Germinal center (tissue), 1 donor: ENCODE data around the gene GNB4.

Source experiments
- DNase-seq: peaks from one replicate; pipeline ENCODE4 v3.0.0; 2012; ENCODE audit warnings: mixed read lengths, low spot score

Gene GNB4

DNA sequence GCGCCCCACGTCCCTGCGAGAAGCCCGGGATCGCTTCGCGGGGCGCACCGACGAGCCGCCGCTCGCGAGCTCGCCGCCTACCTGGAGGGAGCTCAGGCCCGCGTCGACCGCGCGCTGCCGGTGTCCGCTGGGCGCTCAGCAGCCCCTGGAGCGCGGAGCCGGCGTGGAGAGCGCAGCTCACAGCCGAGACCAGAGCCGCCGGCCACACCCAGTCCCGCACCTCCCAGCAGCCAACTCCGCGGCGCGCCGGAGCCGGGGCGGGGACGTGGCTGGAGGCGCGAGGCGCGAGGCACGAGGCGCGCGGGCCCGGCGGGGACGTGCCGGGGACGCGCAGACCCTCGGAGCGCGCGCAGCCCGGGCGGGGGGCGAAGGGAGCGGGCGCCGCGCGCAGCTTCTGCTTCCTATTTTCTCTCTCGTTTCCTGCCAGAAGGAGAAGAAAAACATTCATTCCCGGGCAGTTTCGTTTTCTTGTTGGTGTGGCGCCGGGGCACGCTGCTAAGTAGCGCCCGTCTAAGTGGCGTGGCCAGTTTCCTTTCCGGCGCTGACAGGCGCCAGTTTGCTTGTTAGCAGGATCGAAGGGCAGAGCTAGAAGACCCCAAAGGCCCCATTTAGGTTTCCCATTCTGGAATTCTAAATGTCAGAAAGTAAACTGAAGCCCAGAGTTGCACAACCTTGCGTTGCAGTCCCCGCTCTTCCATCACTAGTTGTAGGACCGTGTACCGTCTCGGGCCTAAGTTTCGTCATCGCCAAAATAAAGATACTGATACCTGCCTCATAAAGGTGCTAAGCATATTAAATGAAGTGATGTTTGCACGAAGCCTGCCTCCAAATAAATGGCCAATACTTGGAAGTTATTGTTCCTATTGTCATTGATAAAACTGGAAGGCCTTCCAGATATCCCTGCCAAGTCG lies at the start of gene GNB4:
Gene GNB4, minus strand, starts transcription at position 206 of the 911 bp plus-strand sequence. CDS start 25,270 bp downstream, outside the sequence.
- DNase-seq: peak; percentile 86

- no peak for DNase-seq
Observed at GRCh38 chr3:179495483-179495882, 44.2 kb upstream of the GNB4 start.

GRCh38 chr3:179493260-179493659 lies 42.0 kb upstream of the GNB4 start:
- no peak for DNase-seq

DNA sequence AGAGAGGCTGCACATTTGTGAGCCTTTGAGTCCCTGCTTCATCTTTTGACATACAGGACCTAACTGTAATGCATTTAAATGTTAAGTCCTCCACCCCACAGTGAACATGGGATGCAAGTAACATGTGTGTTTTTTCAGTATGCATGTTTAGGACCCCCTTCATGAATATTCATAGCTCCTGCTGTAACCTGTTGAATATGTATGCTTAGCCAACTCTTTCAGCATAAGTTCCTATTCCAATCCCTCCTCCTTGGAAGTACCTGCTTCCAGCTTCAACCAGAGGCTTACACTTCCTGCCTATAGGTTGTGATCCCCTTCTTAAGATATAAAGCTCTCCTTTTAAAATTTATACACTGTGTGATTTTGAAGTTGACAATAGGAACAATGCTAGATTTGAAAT lies 36.9 kb upstream of the GNB4 start:
- no peak for DNase-seq

GRCh38 chr3:179486806-179487205 lies 35.5 kb upstream of the GNB4 start:
- no peak for DNase-seq

DNA sequence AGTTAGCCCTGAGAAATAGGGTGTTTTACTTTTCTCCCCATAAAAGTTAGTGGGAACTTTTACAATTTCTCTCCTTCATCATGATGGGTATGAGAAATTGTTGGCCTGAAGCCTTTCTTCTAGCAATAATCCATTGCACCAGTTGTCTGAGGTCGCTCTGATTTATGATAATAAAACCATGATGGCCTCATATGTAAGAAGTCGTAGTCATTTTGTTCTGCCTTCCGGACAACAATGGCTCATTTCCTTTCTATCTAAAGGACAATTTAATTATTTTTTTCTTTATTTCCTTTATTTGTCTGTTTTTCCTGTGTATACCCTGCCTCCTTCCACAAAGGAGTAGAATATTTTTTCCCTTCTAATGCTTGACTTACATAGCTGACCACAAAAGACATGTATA lies 31.6 kb upstream of the GNB4 start:
- no peak for DNase-seq

GRCh38 chr3:179476215-179476614 lies 24.9 kb upstream of the GNB4 start:
- no peak for DNase-seq

DNA sequence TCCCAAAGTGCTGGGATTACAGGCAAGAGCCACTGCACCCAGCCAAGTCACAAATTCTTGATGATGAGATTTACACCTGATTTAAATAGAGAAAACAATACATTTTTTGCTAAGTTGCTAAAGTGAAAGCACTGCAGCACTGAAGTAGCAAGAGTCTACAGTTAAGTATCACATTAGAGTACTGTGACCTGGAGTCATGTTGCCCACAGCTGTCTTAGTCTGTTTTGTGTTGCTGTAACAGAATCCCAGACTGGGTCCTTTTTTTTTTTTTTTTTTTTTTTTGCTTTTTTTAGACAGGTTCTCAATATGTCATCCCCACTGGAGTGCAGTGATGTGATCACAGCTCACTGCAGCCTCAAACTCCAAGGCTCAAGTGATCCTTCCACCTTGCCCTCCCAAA lies 23.2 kb upstream of the GNB4 start:
- no peak for DNase-seq

GRCh38 chr3:179473565-179473964 lies 22.3 kb upstream of the GNB4 start:
- peak; percentile 45 for DNase-seq

GRCh38 chr3:179464323-179465092 lies 13.2 kb upstream of the GNB4 start:
- peak; percentile 14 for DNase-seq

GRCh38 chr3:179463319-179463718 lies 12.0 kb upstream of the GNB4 start:
- no peak for DNase-seq

GRCh38 chr3:179460260-179460659 lies 9.0 kb upstream of the GNB4 start:
- DNase-seq: no peak

DNA sequence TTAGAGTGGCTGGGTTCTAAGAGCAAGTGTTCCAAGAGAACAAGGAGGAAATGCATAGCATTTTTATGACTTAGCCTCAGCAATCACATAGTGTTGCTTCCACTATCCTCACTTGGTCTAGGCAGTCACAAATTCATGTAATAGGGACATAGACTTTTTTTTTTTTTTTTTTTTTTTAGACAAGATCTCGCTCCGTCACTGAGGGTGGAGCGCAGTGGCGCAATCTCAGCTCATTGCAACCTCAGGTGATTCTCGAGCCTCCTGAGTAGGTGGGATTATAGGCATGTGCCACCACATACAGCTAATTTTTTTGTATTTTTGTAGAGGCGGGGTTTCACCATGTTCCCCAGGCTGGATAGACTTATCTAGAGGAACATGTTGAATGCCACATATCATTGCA lies 4.7 kb upstream of the GNB4 start:
- DNase-seq: no peak

DNA sequence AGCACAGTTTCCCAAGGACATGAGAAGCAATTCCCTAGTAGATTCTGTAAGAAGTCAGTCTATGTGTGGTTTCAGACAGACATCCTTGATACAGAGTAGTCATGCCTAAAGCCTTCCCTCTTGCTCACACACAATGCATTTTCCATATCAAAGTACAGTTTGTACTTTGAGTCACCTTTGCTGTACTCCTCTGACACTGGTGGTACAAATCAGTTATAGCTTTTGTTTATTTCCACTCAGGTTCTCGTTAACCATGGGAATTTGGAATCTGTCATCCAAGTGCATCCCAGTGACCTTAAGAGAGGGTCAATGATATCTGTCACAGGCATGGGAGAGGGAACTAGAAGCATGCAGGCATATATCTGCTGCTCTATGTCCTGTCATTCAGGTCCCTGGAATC lies 3.6 kb upstream of the GNB4 start:
- no peak for DNase-seq

DNA sequence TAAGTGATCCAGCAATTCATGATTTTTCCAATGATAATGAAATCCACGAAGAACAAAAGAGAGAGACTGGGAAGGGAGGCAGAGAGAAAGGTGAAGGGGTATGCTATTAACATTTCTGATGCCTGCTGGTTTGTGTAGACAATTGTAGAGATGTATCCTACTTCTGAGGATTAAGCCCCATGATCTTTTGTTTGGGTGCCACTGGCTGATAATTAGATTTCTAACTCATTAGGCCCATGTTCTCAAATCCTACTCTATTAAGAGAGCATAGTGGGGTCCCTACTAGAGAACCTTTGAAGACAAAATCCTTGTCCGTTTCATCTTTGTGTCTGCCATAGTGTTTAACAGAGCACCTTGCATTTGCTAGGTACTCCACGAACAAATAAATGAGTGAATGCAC lies 2.7 kb upstream of the GNB4 start:
- DNase-seq: no peak

GRCh38 chr3:179452872-179453271 lies 1.6 kb upstream of the GNB4 start:
- no peak for DNase-seq

- no peak for DNase-seq
Observed at GRCh38 chr3:179452176-179452564, 900 bp upstream of the GNB4 start.

DNA sequence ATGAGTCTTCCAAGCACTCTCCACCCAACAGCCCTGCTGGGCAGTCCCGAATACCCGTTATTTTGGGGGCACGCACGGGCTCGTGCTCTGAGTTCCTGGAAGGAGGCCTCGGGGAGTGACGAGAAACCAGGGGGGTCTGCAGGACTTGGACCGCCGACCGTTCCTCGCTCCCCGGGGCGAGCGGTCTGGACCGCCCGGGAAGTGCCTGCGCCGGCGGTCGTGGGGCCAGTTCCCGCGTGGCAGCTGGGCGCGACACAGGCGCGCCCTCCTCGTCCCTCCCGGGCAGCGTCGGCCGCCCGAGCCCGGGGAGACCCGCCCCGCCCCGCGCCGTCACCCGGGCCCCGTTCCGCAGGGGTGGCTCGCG lies 387 bp downstream of the GNB4 start:
- DNase-seq: no peak

DNA sequence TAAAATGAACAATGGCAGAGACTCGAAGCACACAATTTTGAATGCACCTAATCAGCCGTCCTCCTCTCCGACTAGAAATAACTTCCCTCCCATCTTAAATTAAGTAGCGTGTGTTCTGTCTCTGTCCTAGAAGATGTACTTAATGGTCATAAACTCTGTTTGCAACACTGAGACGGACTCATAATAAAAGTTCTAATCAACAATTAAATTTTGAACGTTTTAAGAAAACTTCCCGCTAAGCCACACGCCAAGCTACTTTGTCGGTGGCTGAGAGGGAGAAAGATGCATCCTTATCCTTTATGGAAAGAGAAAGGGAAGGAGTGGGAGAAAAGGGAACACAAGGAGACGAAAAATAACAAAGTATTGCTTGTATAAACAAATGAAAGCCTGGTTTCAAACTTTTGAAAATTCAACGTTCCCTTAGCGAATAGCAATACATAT lies 989 bp downstream of the GNB4 start:
- no peak for DNase-seq

DNA sequence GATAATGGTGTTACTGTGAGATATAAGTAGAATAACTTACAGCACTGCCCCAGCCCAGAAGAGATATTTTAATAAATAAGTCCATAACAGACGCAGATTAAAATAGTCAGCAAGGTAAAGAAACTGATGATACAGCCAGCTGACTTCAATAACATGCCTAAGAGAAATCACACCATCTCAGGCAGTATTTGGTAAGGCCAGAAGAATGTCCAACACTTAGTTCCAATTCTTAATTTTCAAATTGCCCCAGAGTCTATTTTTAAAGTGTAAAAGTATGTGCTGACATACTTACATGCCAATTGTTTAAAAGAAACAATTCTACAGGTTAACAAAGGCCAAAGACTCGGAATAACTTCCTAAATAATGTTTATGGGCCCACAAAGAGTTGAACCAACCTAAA lies 1.6 kb downstream of the GNB4 start:
- no peak for DNase-seq

DNA sequence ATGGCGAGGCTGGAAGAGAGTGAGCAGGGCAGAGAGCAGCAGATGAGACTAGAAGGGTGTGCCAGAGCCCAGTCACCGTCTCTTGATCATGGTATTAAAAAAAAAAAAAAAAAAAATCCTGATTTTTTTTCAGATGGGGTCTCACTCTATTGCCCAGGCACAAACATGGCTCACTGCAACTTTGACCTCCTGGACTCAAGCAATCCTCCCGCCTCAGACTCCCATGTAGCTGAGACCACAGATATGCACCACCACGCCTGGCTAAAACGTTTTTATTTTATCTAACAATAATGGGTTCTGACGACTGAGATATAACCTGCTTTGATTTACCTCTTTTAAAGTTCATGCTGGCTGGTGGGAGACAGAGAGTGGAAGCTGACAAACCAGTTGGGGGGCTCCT lies 4.0 kb downstream of the GNB4 start:
- no peak for DNase-seq

DNA sequence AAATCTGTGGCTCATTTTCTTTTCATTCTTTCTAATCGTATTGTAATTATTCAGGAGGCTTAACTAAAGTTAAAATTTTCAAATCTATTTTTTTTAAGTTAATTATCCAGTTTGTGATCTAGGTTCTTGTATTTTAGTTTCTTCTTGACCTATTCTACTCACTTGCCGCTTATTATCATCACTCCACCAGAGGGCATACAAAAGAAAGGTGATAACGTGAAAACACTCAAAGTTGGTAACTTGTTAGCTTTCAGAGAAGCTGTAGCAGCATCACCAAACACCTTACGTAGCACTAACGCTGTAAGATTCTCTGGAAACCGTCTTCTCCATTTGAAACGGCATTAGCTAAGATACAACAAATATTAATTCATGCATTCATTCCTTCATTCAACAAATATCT lies 4.8 kb downstream of the GNB4 start:
- DNase-seq: no peak

GRCh38 chr3:179438841-179439240 lies 12.4 kb downstream of the GNB4 start:
- peak; percentile 57 for DNase-seq
